ENCODE results near the gene PGM1.

- no peak for TF ChIP-seq CTCF (IDR thresholded peaks at IDR 0.05)
- no peak for TF ChIP-seq EP300 (IDR thresholded peaks at IDR 0.05)
These were observed 45.7 kb downstream of the PGM1 start for GRCh38 chr1:63638875-63639274.
